ENCODE data around the gene GPR152. TPM values are rescaled to one million over a fixed set of nuclear protein-coding genes. Genes with fewer than 3 reads are reported as not detected.
"Not testable (repeated sequence)": the region's sequence is repeated elsewhere in the genome, so short reads cannot be mapped to it uniquely, and the experiment has no call there.

Gene GPR152
- total RNA-seq, 1 experiment from 2014 or later, result not detected

GRCh38 chr11:67428052-67429001 lies 24.2 kb downstream of the GPR152 start, which contains the start of gene RPS6KB2:
RPS6KB2 (plus strand) TSS chr11:67428494; CDS start chr11:67428546, 52 bp downstream.
- peaks cover 8 to 10% of the 10 kb centered on the region in 2 experiments; a peak in 3 of 4 replicates for H3K36me3 ChIP-seq (ENCODE audit: control insufficient read depth in 1 of 2, insufficient read depth in 2 of 2, low read length in 2 of 2)
- intact Hi-C loops (cut with micrococcal nuclease), result loop anchor here (1.0 to 5.0 kb wide), 3 partner anchors 36 to 79 kb away; partner anchors contain the start of genes CDK2AP2, PITPNM1 and TMEM134
- CTCF ChIA-PET, result interaction anchor here (1.0 kb wide), 1 partner anchor 11 kb away, joined by 4 read pairs; no protein-coding TSS in a partner anchor
- DNase-seq (ENCODE audit: low read depth, low spot score) (peak; percentile 94), ATAC-seq (peak; percentile 91)
- BruUV-seq (replicated peaks), result no TSS peak
- TF ChIP-seq FOSL1 (IDR thresholded peaks at IDR 0.05; ENCODE audit: low read depth) (no peak), CBX3 (IDR thresholded peaks at IDR 0.05; ENCODE audit: low read depth) (no peak), ELF1 (IDR thresholded peaks at IDR 0.05; ENCODE audit: borderline replicate concordance, low read depth) (no peak; the same call in 1 of the 2 replicates), JUND (IDR thresholded peaks at IDR 0.05) (no peak), POLR2AphosphoS5 (IDR thresholded peaks at IDR 0.05; ENCODE audit: low read depth, low read length) (peak; percentile 94), TCF7L2 (IDR thresholded peaks at IDR 0.05; ENCODE audit: borderline replicate concordance, extremely low read depth, insufficient read depth, insufficient read length) (peak; percentile 34), YY1 (IDR thresholded peaks at IDR 0.05; ENCODE audit: extremely low read depth, insufficient replicate concordance, low read depth, low read length) (peak; percentile 99), EGR1 (IDR thresholded peaks at IDR 0.05; ENCODE audit: low read depth) (peak; percentile 80), SRF (IDR thresholded peaks at IDR 0.05; ENCODE audit: low read depth) (peak; percentile 98), RAD21 (IDR thresholded peaks at IDR 0.05; ENCODE audit: low read depth) (no peak), ZFX (IDR thresholded peaks at IDR 0.05) (peak; percentile 86; the same call in 1 of the 2 replicates), POLR2A (IDR thresholded peaks at IDR 0.05; ENCODE audit: borderline replicate concordance, extremely low read depth, insufficient read depth, insufficient read length) (peak; percentile 52)
- peaks cover 11 to 12% of the 10 kb centered on the region in 2 experiments for H3K4me1 ChIP-seq (ENCODE audit: control insufficient read depth in 1 of 2, insufficient read depth in 2 of 2, low read length in 2 of 2)
- H3K27me3 ChIP-seq (ENCODE audit: insufficient read depth, low read length), result no peaks in the 10 kb centered on the region
- peak within 1 kb of the TSS; percentile 95 for H3K4me2 ChIP-seq (ENCODE audit: low read length)
- H3K9ac ChIP-seq (ENCODE audit: low read length), result peak within 1 kb of the TSS; percentile 92
- H3K9me3 ChIP-seq (ENCODE audit: control insufficient read depth in 1 of 2, insufficient read depth in 1 of 2, low read depth in 1 of 2, low read length in 2 of 2), result no peaks in the 10 kb centered on the region
- POLR2A ChIA-PET, result interaction anchor here (0.6 to 1.7 kb wide), 3 partner anchors 9 to 155 kb away, joined by 3 to 4 read pairs (median 3); partner anchors contain the start of genes GSTP1 and PTPRCAP
- H3K9me2 ChIP-seq (ENCODE audit: insufficient read depth), result no peaks in the 10 kb centered on the region
- peak within 1 kb of the TSS; percentile 91 to 98 for H3K4me3 ChIP-seq (replicated peaks in 1 of 2; ENCODE audit: low read depth in 1 of 2, low read length in 2 of 2)
- H3K79me2 ChIP-seq (ENCODE audit: insufficient read depth, low read length), result peaks cover 27% of the 10 kb centered on the region
- H4K20me1 ChIP-seq (ENCODE audit: insufficient read depth), result no peaks in the 10 kb centered on the region
- RAD21 ChIA-PET (ENCODE audit: low non-redundant PET in 1 of 2, low total read pairs in 2 of 2, uncharacterized antibody in 2 of 2, unreplicated experiment in 2 of 2), result interaction anchor here in 1 of 2 experiments (0.6 kb wide), 1 partner anchor 334 kb away, joined by 4 read pairs; no protein-coding TSS in a partner anchor
- peak within 1 kb of the TSS; percentile 71 for H3K27ac ChIP-seq (ENCODE audit: low read depth, low read length)
- peak within 1 kb of the TSS; percentile 68 for H2AFZ ChIP-seq (ENCODE audit: low read depth, low read length, poor library complexity, severe bottlenecking)

- H4K20me1 ChIP-seq (ENCODE audit: insufficient read depth); ATAC-seq; H3K9ac ChIP-seq (ENCODE audit: low read length); H3K9me3 ChIP-seq (ENCODE audit: control insufficient read depth in 1 of 2, insufficient read depth in 1 of 2, low read depth in 1 of 2, low read length in 2 of 2); H2AFZ ChIP-seq (ENCODE audit: low read depth, low read length, poor library complexity, severe bottlenecking); RAD21 ChIA-PET (ENCODE audit: low non-redundant PET in 1 of 2, low total read pairs in 2 of 2, uncharacterized antibody in 2 of 2, unreplicated experiment in 2 of 2); H3K36me3 ChIP-seq (ENCODE audit: control insufficient read depth in 1 of 2, insufficient read depth in 2 of 2, low read length in 2 of 2); DNase-seq (ENCODE audit: low read depth, low spot score); CTCF ChIA-PET; H3K27me3 ChIP-seq (ENCODE audit: insufficient read depth, low read length); H3K9me2 ChIP-seq (ENCODE audit: insufficient read depth); BruUV-seq (replicated peaks); H3K4me3 ChIP-seq (replicated peaks in 1 of 2; ENCODE audit: low read depth in 1 of 2, low read length in 2 of 2): not testable (repeated sequence)
- POLR2A ChIA-PET, result interaction anchor here (0.7 kb wide), 1 partner anchor 59 kb away, joined by 3 read pairs; no protein-coding TSS in a partner anchor
- Histone ChIP-seq H3K79me2 (ENCODE audit: insufficient read depth, low read length) (peaks cover 27% of the 10 kb centered on the region), H3K4me2 (ENCODE audit: low read length) (peak overlapping the region; percentile 95; the same call in 1 of the 2 replicates), H3K4me1 (ENCODE audit: control insufficient read depth in 1 of 2, insufficient read depth in 2 of 2, low read length in 2 of 2) (peaks cover 15 to 21% of the 10 kb centered on the region in 2 experiments), H3K27ac (ENCODE audit: low read depth, low read length) (peak overlapping the region; percentile 20; the same call in 1 of the 2 replicates)
- intact Hi-C loops (cut with micrococcal nuclease), result loop anchor here (5.0 kb wide), 1 partner anchor 80 kb away; the partner anchor contains the start of genes CDK2AP2 and PITPNM1
Observed at GRCh38 chr11:67427364-67427859, 25.1 kb downstream of the GPR152 start.

Data from HCT116 (cell line).